Mesendoderm (in vitro differentiated cells): ENCODE measurements around the gene GIPC2.

Experiments
- DNase-seq: peaks from one replicate; pipeline ENCODE4 v3.0.0; 2013
- H2AK5ac ChIP-seq: 2 replicates; pipeline ENCODE4 v1.6.1; 2013; ENCODE audit warnings: low read length, inconsistent platforms
- H2BK120ac ChIP-seq: 2 replicates; pipeline ENCODE4 v1.6.1; 2013; ENCODE audit warnings: low read depth, mild to moderate bottlenecking, low read length, moderate library complexity, mixed read lengths
- H2BK15ac ChIP-seq: replicated peaks from 2 replicates; pipeline ENCODE4 v1.6.1; 2013; ENCODE audit warnings: low read depth, mild to moderate bottlenecking, moderate library complexity
- H2BK5ac ChIP-seq: 2 replicates; pipeline ENCODE4 v1.6.1; 2013; ENCODE audit warnings: low read length, inconsistent platforms
- H3K18ac ChIP-seq: 2 replicates; pipeline ENCODE4 v1.6.1; 2013; ENCODE audit warnings: mild to moderate bottlenecking, low read length, mixed read lengths
- H3K23ac ChIP-seq: one replicate; pipeline ENCODE4 v1.6.1; 2013; ENCODE audit warnings: low read length
- H3K27ac ChIP-seq: 2 replicates; pipeline ENCODE4 v1.5.1; 2013; ENCODE audit warnings: low read depth, mild to moderate bottlenecking, inconsistent platforms, low read length, moderate library complexity
- H3K27me3 ChIP-seq: 2 replicates; pipeline ENCODE4 v1.6.1; 2013; ENCODE audit warnings: low read length, control low read depth, mild to moderate bottlenecking, inconsistent platforms; ENCODE audit not compliant: insufficient read depth, poor library complexity
- H3K36me3 ChIP-seq: 2 replicates; pipeline ENCODE4 v1.6.1; 2013; ENCODE audit warnings: low read length, inconsistent platforms; ENCODE audit not compliant: control insufficient read depth, insufficient read depth
- H3K4ac ChIP-seq: one replicate; pipeline ENCODE4 v1.6.1; 2013; ENCODE audit warnings: low read depth, mild to moderate bottlenecking, low read length, moderate library complexity
- H3K4me1 ChIP-seq: 2 replicates; pipeline ENCODE4 v1.6.1; 2013; ENCODE audit warnings: low read depth, low read length, inconsistent platforms; ENCODE audit not compliant: control insufficient read depth
- H3K4me2 ChIP-seq: 2 replicates; pipeline ENCODE4 v1.6.1; 2013; ENCODE audit warnings: low read length
- H3K4me3 ChIP-seq: 2 replicates; pipeline ENCODE4 v1.5.1; 2013; ENCODE audit warnings: mild to moderate bottlenecking, low read length
- H3K56ac ChIP-seq: one replicate; pipeline ENCODE4 v1.6.1; 2013; ENCODE audit warnings: low read length
- H3K79me1 ChIP-seq: 2 replicates; pipeline ENCODE4 v1.6.1; 2013; ENCODE audit warnings: low read length, inconsistent platforms
- H3K79me2 ChIP-seq: 2 replicates; pipeline ENCODE4 v1.6.1; 2013; ENCODE audit warnings: mild to moderate bottlenecking, low read length; ENCODE audit not compliant: control insufficient read depth, insufficient read depth
- H3K9ac ChIP-seq: 2 replicates; pipeline ENCODE4 v1.6.1; 2013; ENCODE audit warnings: low read length, inconsistent platforms
- H4K5ac ChIP-seq: one replicate; pipeline ENCODE4 v1.6.1; 2013; ENCODE audit warnings: low read length
- H4K8ac ChIP-seq: one replicate; pipeline ENCODE4 v1.6.1; 2013; ENCODE audit warnings: low read depth, mild to moderate bottlenecking, control low read depth, low read length, moderate library complexity
- WGBS: extraction: QIAGEN DNeasy Blood & Tissue Kit; methylation state at CpG from one replicate; pipeline ENCODE4 v1.1.7; 2013; ENCODE audit warnings: low lambda C conversion rate, missing lambda C conversion rate; ENCODE audit not compliant: insufficient coverage; ENCODE audit errors: extremely low coverage; 5-methylcytosine and 5-hydroxymethylcytosine counted together

The GIPC2 gene

GRCh38 chr1:78143152-78143551, 97.4 kb downstream of the GIPC2 start:
- Histone ChIP-seq H2BK5ac (no peak overlapping the region), H3K27ac (no peak overlapping the region), H4K5ac (no peak overlapping the region), H3K9ac (no peak overlapping the region), H3K4ac (no peak overlapping the region), H3K27me3 (no peaks in the 10 kb centered on the region), H3K18ac (no peak overlapping the region), H3K79me2 (no peaks in the 10 kb centered on the region), H3K36me3 (no peaks in the 10 kb centered on the region), H4K8ac (no peak overlapping the region), H2AK5ac (no peak overlapping the region), H3K23ac (no peak overlapping the region), H3K79me1 (no peaks in the 10 kb centered on the region), H3K4me1 (no peaks in the 10 kb centered on the region), H2BK15ac (no peak overlapping the region), H3K56ac (no peak overlapping the region), H2BK120ac (no peak overlapping the region), H3K4me3 (no peak overlapping the region), H3K4me2 (no peak overlapping the region)
- no CpG with 5 or more reads among the region's 4 CpGs for WGBS
- no peak for DNase-seq

- no peak overlapping the region for H2AK5ac ChIP-seq
- no peak overlapping the region for H2BK15ac ChIP-seq
- H3K27me3 ChIP-seq, result no peaks in the 10 kb centered on the region
- no peak overlapping the region for H3K27ac ChIP-seq
- no peak overlapping the region for H4K8ac ChIP-seq
- no CpG with 5 or more reads among the region's 2 CpGs for WGBS
- H2BK120ac ChIP-seq, result no peak overlapping the region
- no peak overlapping the region for H3K56ac ChIP-seq
- H4K5ac ChIP-seq, result no peak overlapping the region
- H3K79me1 ChIP-seq, result no peaks in the 10 kb centered on the region
- H3K4me3 ChIP-seq, result no peak overlapping the region
- no peak overlapping the region for H3K4ac ChIP-seq
- no peak overlapping the region for H3K23ac ChIP-seq
- H3K36me3 ChIP-seq, result no peaks in the 10 kb centered on the region
- H3K4me1 ChIP-seq, result no peaks in the 10 kb centered on the region
- no peak overlapping the region for H3K18ac ChIP-seq
- no peaks in the 10 kb centered on the region for H3K79me2 ChIP-seq
- H3K9ac ChIP-seq, result no peak overlapping the region
- DNase-seq, result no peak
- no peak overlapping the region for H2BK5ac ChIP-seq
- no peak overlapping the region for H3K4me2 ChIP-seq
Observed at GRCh38 chr1:78143673-78144072, 97.9 kb downstream of the GIPC2 start.

- H4K5ac ChIP-seq, result no peak overlapping the region
- DNase-seq, result peak; percentile 73
- H4K8ac ChIP-seq, result no peak overlapping the region
- H3K27ac ChIP-seq, result no peak overlapping the region
- H3K4ac ChIP-seq, result no peak overlapping the region
- H3K18ac ChIP-seq, result no peak overlapping the region
- H3K4me2 ChIP-seq, result no peak overlapping the region
- H3K4me1 ChIP-seq, result no peaks in the 10 kb centered on the region
- H3K27me3 ChIP-seq, result no peaks in the 10 kb centered on the region
- H3K79me1 ChIP-seq, result no peaks in the 10 kb centered on the region
- no peaks in the 10 kb centered on the region for H3K79me2 ChIP-seq
- no peak overlapping the region for H2BK120ac ChIP-seq
- H3K56ac ChIP-seq, result no peak overlapping the region
- no peak overlapping the region for H3K9ac ChIP-seq
- no peak overlapping the region for H2BK15ac ChIP-seq
- H2BK5ac ChIP-seq, result no peak overlapping the region
- no peaks in the 10 kb centered on the region for H3K36me3 ChIP-seq
- H2AK5ac ChIP-seq, result no peak overlapping the region
- H3K4me3 ChIP-seq, result no peak overlapping the region
- H3K23ac ChIP-seq, result no peak overlapping the region
- WGBS, result no CpG with 5 or more reads among the region's 2 CpGs
Observed at GRCh38 chr1:78145105-78145580, 99.4 kb downstream of the GIPC2 start.

GRCh38 chr1:78146205-78146771, 100.5 kb downstream of the GIPC2 start:
- H2BK120ac ChIP-seq, result no peak overlapping the region
- no peaks in the 10 kb centered on the region for H3K79me2 ChIP-seq
- H3K4me1 ChIP-seq, result no peaks in the 10 kb centered on the region
- no peak overlapping the region for H2BK5ac ChIP-seq
- no peak overlapping the region for H3K4ac ChIP-seq
- H4K5ac ChIP-seq, result no peak overlapping the region
- no peak overlapping the region for H3K4me2 ChIP-seq
- no peak overlapping the region for H3K4me3 ChIP-seq
- H4K8ac ChIP-seq, result no peak overlapping the region
- H2AK5ac ChIP-seq, result no peak overlapping the region
- WGBS, result no CpG with 5 or more reads among the region's 2 CpGs
- H3K23ac ChIP-seq, result no peak overlapping the region
- no peak overlapping the region for H2BK15ac ChIP-seq
- H3K56ac ChIP-seq, result no peak overlapping the region
- H3K9ac ChIP-seq, result no peak overlapping the region
- H3K18ac ChIP-seq, result no peak overlapping the region
- no peaks in the 10 kb centered on the region for H3K79me1 ChIP-seq
- no peaks in the 10 kb centered on the region for H3K36me3 ChIP-seq
- no peaks in the 10 kb centered on the region for H3K27me3 ChIP-seq
- no peak for DNase-seq
- H3K27ac ChIP-seq, result no peak overlapping the region

GRCh38 chr1:78147031-78147430, 101.3 kb downstream of the GIPC2 start:
- no peak overlapping the region for H3K4ac ChIP-seq
- H3K79me2 ChIP-seq, result no peaks in the 10 kb centered on the region
- H3K56ac ChIP-seq, result no peak overlapping the region
- no peak overlapping the region for H3K18ac ChIP-seq
- no peaks in the 10 kb centered on the region for H3K36me3 ChIP-seq
- H3K79me1 ChIP-seq, result no peaks in the 10 kb centered on the region
- H4K8ac ChIP-seq, result no peak overlapping the region
- H2BK15ac ChIP-seq, result no peak overlapping the region
- no peak overlapping the region for H4K5ac ChIP-seq
- no peak overlapping the region for H3K23ac ChIP-seq
- no peak overlapping the region for H3K4me3 ChIP-seq
- H3K4me2 ChIP-seq, result no peak overlapping the region
- no peak overlapping the region for H3K27ac ChIP-seq
- WGBS, result no CpG with 5 or more reads among the region's 5 CpGs
- no peaks in the 10 kb centered on the region for H3K4me1 ChIP-seq
- DNase-seq, result peak; percentile 56
- no peaks in the 10 kb centered on the region for H3K27me3 ChIP-seq
- H2BK5ac ChIP-seq, result no peak overlapping the region
- no peak overlapping the region for H2AK5ac ChIP-seq
- H3K9ac ChIP-seq, result no peak overlapping the region
- H2BK120ac ChIP-seq, result no peak overlapping the region

- Histone ChIP-seq H3K4ac (no peak overlapping the region), H3K27ac (no peak overlapping the region), H3K9ac (no peak overlapping the region), H3K18ac (no peak overlapping the region), H2BK15ac (no peak overlapping the region), H3K56ac (no peak overlapping the region), H3K4me2 (no peak overlapping the region), H3K4me1 (peaks cover 2% of the 10 kb centered on the region), H2BK5ac (no peak overlapping the region), H3K36me3 (no peaks in the 10 kb centered on the region), H3K23ac (no peak overlapping the region), H3K27me3 (no peaks in the 10 kb centered on the region), H2BK120ac (no peak overlapping the region), H4K5ac (no peak overlapping the region), H4K8ac (no peak overlapping the region), H2AK5ac (no peak overlapping the region), H3K79me2 (no peaks in the 10 kb centered on the region), H3K4me3 (no peak overlapping the region), H3K79me1 (no peaks in the 10 kb centered on the region)
- no CpG with 5 or more reads among the region's 4 CpGs for WGBS
- no peak for DNase-seq
Observed at GRCh38 chr1:78153092-78153736, 107.4 kb downstream of the GIPC2 start.
